ENCODE results near the gene SPATA2. TPM values are rescaled to one million over a fixed set of nuclear protein-coding genes. Genes with fewer than 3 reads are reported as not detected.

The SPATA2 gene
- total and polyA plus RNA-seq, 2 experiments from 2014 or later = 5.3 to 9.3 TPM

GRCh38 chr20:49890471-49891361, 24.6 kb downstream of the SPATA2 start (continued):
- TF ChIP-seq ZNF462 (CRISPR knock-in tag; IDR thresholded peaks at IDR 0.05) = no peak
- no peak for TF ChIP-seq JUNB (IDR thresholded peaks at IDR 0.05; ENCODE audit: unreplicated experiment)
- no peak for TF ChIP-seq EZH2 (IDR thresholded peaks at IDR 0.05; ENCODE audit: low read depth, unreplicated experiment)
- no peak for TF ChIP-seq CREB1 (CRISPR knock-in tag; IDR thresholded peaks at IDR 0.05; ENCODE audit: low read depth)
- TF ChIP-seq, protein P1, sequence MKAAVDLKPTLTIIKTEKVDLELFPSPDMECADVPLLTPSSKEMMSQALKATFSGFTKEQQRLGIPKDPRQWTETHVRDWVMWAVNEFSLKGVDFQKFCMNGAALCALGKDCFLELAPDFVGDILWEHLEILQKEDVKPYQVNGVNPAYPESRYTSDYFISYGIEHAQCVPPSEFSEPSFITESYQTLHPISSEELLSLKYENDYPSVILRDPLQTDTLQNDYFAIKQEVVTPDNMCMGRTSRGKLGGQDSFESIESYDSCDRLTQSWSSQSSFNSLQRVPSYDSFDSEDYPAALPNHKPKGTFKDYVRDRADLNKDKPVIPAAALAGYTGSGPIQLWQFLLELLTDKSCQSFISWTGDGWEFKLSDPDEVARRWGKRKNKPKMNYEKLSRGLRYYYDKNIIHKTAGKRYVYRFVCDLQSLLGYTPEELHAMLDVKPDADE (IDR thresholded peaks at IDR 0.05) = no peak

- DNase-seq (ENCODE audit: low spot score) (peak; percentile 70), ATAC-seq (peak; percentile 42)
- Histone ChIP-seq H3K4me1 (ENCODE audit: insufficient read depth) (peaks cover 10% of the 10 kb centered on the region), H3K27ac (ENCODE audit: low read depth) (no peak overlapping the region), H2AFZ (no peak overlapping the region), H3K4me2 (no peak overlapping the region), H3K79me2 (replicated peaks; ENCODE audit: insufficient read depth) (no peaks in the 10 kb centered on the region), H3K27me3 (ENCODE audit: insufficient read depth) (no peaks in the 10 kb centered on the region), H3F3A (replicated peaks; ENCODE audit: low read depth) (no peaks in the 10 kb centered on the region), H3K9me2 (ENCODE audit: insufficient read depth) (no peaks in the 10 kb centered on the region), H4K20me1 (replicated peaks; ENCODE audit: insufficient read depth) (no peaks in the 10 kb centered on the region), H3K4me3 (no peak overlapping the region), H3K36me3 (ENCODE audit: insufficient read depth) (no peaks in the 10 kb centered on the region)
- H3K4me1 Mint-ChIP-seq = peaks cover 48% of the 10 kb centered on the region
- H3K36me3 Mint-ChIP-seq (ENCODE audit: low read depth) = peaks cover 2% of the 10 kb centered on the region; the same call in 1 of the 3 replicates
- H3K9me3 Mint-ChIP-seq = no peaks in the 10 kb centered on the region
- TF ChIP-seq POLR2AphosphoS5 (IDR thresholded peaks at IDR 0.05; ENCODE audit: low read depth) = no peak
- TF ChIP-seq CTCF (conservative IDR thresholded peaks at IDR 0.05; ENCODE audit: low read depth in 2 of 2) = peak; percentile 70 to 83
- no peak overlapping the region; the same call in 2 of the 3 replicates for H3K4me3 Mint-ChIP-seq
- H3K27ac Mint-ChIP-seq = peak overlapping the region; percentile 10; the same call in 1 of the 2 replicates
- peaks cover 19% of the 10 kb centered on the region for H3K27me3 Mint-ChIP-seq (ENCODE audit: insufficient read depth, low read depth, poor library complexity)
Measured at GRCh38 chr20:49889935-49890333, 25.4 kb downstream of the SPATA2 start.
